Measurements from ENCODE around the gene COPRS. TPM values are rescaled to one million over a fixed set of nuclear protein-coding genes. Genes with fewer than 3 reads are reported as not detected.
A peak's percentile ranks its signal among the peaks of the same experiment; 100 is the strongest.

The COPRS gene
- total RNA-seq, 3 donors from 2014 or later: 63.4 to 98.0 (median 70.8) TPM

- DNase-seq (ENCODE audit: low spot score in 2 of 2): no peak
- Histone ChIP-seq H3K27me3 (no peaks in the 10 kb centered on the region), H3K36me3 (peaks cover 6% of the 10 kb centered on the region), H3K4me1 (no peaks in the 10 kb centered on the region), H3K9me3 (no peaks in the 10 kb centered on the region), H3K4me3 (no peak overlapping the region), H3K27ac (no peak overlapping the region)
- TF ChIP-seq POLR2AphosphoS5 (IDR thresholded peaks at IDR 0.05) (no peak), POLR2A (IDR thresholded peaks at IDR 0.05) (no peak), CTCF (IDR thresholded peaks at IDR 0.05) (no peak)
- intact Hi-C loops (cut with DNase I; ENCODE audit: low total_unique reads): no loop called here
Observed at GRCh38 chr17:31877341-31877740, 18.3 kb upstream of the COPRS start.

GRCh38 chr17:31875081-31875480, 16.0 kb upstream of the COPRS start:
- H3K36me3 ChIP-seq: peaks cover 6% of the 10 kb centered on the region
- no peak overlapping the region for H3K4me3 ChIP-seq
- H3K27ac ChIP-seq: no peak overlapping the region
- H3K27me3 ChIP-seq: no peaks in the 10 kb centered on the region
- no peak for TF ChIP-seq CTCF (IDR thresholded peaks at IDR 0.05)
- TF ChIP-seq POLR2A (IDR thresholded peaks at IDR 0.05): no peak
- no peak for TF ChIP-seq POLR2AphosphoS5 (IDR thresholded peaks at IDR 0.05)
- no peak for DNase-seq (ENCODE audit: low spot score in 2 of 2)
- H3K4me1 ChIP-seq: no peaks in the 10 kb centered on the region
- H3K9me3 ChIP-seq: no peaks in the 10 kb centered on the region
- intact Hi-C loops (cut with DNase I; ENCODE audit: low total_unique reads): no loop called here

- Histone ChIP-seq H3K27me3 (no peaks in the 10 kb centered on the region), H3K4me1 (no peaks in the 10 kb centered on the region), H3K9me3 (no peaks in the 10 kb centered on the region), H3K27ac (no peak overlapping the region), H3K36me3 (peaks cover 4% of the 10 kb centered on the region), H3K4me3 (no peak overlapping the region)
- no peak for DNase-seq (ENCODE audit: low spot score in 2 of 2)
- intact Hi-C loops (cut with DNase I; ENCODE audit: low total_unique reads): no loop called here
- TF ChIP-seq CTCF (IDR thresholded peaks at IDR 0.05) (no peak), POLR2AphosphoS5 (IDR thresholded peaks at IDR 0.05) (no peak), POLR2A (IDR thresholded peaks at IDR 0.05) (no peak)
Observed at GRCh38 chr17:31869797-31870568, 10.9 kb upstream of the COPRS start.

- Histone ChIP-seq H3K27me3 (no peaks in the 10 kb centered on the region), H3K36me3 (peaks cover 4% of the 10 kb centered on the region), H3K4me1 (no peaks in the 10 kb centered on the region), H3K27ac (no peak overlapping the region), H3K9me3 (no peaks in the 10 kb centered on the region), H3K4me3 (no peak overlapping the region)
- no peak for DNase-seq (ENCODE audit: low spot score in 2 of 2)
- TF ChIP-seq POLR2A (IDR thresholded peaks at IDR 0.05) (no peak), POLR2AphosphoS5 (IDR thresholded peaks at IDR 0.05) (no peak), CTCF (IDR thresholded peaks at IDR 0.05) (no peak)
- intact Hi-C loops (cut with DNase I; ENCODE audit: low total_unique reads): no loop called here
Observed at GRCh38 chr17:31869031-31869430, 10.0 kb upstream of the COPRS start.

GRCh38 chr17:31859487-31860008, 504 bp upstream of the COPRS start:
- H3K9me3 ChIP-seq: no peaks in the 10 kb centered on the region
- H3K4me1 ChIP-seq: peaks cover 3 to 6% of the 10 kb centered on the region in 2 donors
- DNase-seq (ENCODE audit: low spot score in 2 of 2): no peak
- H3K27ac ChIP-seq: no peak overlapping the region
- H3K36me3 ChIP-seq: no peaks in the 10 kb centered on the region
- H3K4me3 ChIP-seq: peak overlapping the region; percentile 49 to 97 (median 78)
- no peaks in the 10 kb centered on the region for H3K27me3 ChIP-seq
- TF ChIP-seq POLR2AphosphoS5 (IDR thresholded peaks at IDR 0.05) (no peak), POLR2A (IDR thresholded peaks at IDR 0.05) (no peak), CTCF (IDR thresholded peaks at IDR 0.05) (no peak)
- intact Hi-C loops (cut with DNase I; ENCODE audit: low total_unique reads): loop anchor here (5.0 kb wide), 1 partner anchor 297 kb away; no protein-coding TSS in a partner anchor
